Hepatic stellate cell (primary cell): ENCODE measurements around the gene DSTN.

Experiments used
- DNase-seq: peaks from one replicate; pipeline ENCODE4 v3.0.0; 2011; ENCODE audit warnings: low spot score

The DSTN gene

DNA sequence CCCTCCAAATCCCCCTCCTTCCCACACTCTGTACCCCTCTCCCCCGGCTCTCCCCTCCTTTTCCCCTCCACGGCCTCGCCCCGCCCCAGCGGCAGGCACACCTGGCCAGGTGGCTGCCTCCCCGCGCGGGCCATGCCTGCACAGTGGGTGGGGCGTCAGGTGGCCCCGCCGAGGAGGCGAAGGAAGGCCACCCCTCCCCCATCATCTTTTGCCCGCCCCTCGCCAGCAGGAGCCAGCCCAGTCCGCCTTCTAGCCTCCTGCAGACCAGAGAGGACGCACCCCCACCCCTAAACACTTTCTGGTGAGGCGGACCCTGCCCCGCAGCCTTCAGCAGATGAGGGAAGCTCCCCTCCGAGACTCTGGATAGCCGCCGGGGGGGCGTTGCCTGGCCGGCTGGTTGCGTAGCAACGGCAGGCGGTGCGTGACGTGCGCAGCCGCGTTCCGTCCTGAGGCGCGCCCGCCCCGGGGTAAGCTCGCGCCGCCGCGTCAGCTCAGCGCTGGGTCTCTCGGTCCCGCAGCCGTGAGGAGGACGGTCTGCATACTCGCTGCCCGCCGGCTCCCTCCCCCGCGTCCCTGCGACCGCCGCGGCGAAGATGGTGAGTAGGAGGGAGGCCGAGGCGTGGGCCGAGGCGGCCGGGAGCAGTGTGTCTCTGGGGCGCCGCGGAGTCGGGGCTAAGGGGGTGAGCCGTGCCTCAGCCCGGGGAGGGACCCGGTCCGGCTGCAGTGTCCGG, at the start of gene DSTN:
DSTN (plus strand) TSS at position 460 of the 731 bp plus-strand sequence; CDS start at position 594, 134 bp downstream.
- peak; percentile 93 for DNase-seq

DNA sequence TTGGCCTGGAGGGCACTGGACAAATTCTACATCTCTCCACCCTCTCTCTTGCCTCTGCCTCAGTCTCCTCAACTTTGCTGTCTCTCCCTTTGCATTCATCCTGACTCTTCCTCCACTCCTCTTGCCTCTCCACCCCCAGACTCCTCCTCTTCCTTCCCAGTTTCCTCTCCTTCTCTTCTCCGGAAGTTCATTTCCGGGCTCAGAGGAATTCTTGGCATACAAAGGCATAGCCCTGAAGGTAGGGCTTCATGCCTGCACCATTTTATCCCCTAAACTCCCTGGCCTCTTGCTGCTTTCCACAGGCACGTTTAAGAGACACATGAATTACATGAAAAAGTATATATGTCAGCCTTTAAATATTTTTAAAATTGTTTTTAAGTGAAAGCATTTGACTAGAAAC, 49.3 kb upstream of the DSTN start:
- DNase-seq = no peak

DNA sequence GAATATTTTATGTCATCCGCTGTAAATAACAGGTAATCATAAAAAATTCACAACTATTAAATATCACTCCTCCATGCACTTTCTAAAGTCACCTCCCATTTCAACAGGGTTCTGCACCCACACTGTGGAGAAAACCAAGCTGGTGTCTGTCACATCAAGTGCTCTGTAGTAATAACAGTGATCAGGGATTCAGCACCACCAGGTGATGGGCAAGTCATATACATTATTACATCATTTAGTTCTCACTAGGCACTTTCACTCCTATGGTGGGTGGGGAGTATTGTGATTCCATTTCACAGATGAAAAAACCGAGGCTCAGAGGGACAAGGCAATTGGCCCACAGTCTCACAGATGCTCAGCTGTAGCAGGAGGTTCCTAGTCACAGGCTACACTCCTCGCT, 47.3 kb upstream of the DSTN start:
- DNase-seq = no peak

DNA sequence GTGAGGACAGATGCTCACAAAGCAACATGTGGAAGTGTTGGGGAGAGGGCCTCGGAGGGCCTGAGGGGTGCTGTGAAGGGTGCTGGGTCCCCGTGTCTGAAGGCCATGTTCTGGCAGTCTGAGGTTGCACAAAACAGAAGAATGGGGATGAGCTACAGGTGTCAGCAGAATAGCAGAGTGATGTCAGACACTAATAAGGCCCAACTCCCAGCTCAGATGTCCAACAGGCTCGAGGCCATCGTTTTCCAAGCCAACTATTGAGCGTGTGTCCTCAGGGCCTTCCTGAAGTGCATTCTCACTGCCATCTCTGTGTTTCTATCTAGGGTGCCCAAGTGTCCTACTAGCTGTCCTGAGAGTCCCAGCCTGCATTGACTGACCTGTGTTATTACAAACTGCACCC, 46.5 kb upstream of the DSTN start:
- no peak for DNase-seq

DNA sequence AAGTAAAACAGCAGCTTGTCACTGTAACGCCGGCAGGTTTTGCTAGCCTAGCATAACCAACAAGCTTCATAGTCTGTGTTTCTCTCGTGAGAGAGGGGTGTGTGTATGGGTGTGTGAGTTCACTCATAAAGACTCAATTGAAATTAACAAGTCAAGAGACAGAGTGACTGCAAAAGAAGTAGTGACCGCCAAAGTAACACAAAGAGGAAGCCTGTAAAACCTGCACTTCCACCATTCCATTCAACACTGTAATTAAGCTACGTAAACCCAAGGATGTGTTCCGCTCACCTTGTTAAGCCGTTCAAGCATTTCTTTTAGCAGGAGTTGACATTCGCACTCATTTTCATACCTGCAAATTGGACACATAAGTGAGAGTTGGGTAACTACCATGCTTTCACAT, 45.3 kb upstream of the DSTN start:
- DNase-seq = no peak

DNA sequence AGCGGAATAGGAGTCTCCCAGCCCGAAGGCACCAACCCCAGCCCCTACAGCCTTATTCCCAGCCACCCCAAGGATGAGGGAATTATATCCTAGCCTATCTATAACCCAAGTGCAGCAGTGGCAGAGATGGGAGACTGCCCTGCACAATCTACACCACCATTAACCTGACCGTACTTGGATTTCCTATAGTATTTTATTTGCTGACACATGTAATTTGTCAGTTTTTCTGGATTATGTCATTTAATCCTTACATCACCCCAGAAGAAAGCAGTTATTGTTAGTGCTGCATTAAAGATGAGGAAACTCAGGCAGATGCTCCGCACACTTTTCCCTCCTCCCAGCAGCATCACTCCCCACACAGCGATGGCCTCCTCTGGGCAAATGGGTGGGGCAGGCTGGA, 44.7 kb upstream of the DSTN start:
- DNase-seq = no peak

DNA sequence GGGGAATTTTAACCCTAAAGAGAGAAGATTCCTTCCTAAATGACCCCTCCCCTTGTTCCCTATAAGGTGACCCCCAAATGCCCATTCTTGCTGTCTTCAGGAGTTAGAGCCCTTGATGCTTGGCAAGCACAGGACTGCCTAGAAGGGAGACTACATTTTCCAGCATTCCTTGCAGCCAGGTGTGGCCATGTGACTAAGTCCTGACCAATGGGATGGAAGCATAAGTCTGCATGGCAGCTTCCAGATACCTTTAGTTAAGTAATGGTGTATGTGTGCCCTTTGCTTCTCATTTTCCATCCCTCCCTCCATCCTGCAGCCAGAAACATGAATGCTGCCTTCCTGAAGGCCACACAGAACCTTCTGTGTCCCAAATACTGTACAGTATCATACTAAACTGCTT, 44.2 kb upstream of the DSTN start:
- DNase-seq = no peak

DNA sequence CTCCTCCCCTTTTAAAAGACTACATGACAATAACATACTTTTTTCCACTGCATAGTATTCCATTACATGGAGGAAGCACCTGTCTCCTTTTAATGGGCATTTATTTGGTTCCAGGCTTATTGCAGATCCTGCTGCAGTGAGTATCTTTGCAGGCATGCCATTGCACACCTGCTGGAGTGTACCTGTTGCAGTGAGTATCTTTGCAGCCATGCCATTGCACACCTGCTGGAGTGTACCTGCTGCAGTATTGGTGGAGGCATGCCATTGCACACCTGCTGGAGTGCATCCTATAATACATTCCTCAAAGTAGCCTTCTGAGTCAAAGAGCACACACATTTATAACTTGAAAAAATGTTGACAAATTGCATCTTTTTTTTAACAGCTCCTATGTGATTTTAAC, 40.3 kb upstream of the DSTN start:
- no peak for DNase-seq

DNA sequence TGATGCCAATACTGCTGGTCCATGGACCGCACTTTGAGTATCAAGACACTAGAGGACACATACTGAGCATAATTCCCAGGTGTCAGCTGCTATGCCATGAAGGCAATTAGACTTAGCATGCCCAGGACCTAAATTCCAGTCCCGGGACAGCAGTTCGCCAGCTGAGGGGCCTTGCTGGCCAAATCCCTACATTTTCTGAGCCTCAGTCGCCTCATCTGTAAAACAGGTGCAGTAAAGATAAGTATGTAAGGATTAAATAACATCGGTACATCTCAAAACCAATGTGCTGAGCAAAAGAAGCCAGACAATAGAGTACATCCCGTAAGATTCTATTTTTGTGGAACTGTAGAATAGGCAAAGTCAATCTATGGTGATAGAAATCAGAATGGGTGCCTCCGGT, 39.7 kb upstream of the DSTN start:
- no peak for DNase-seq

DNA sequence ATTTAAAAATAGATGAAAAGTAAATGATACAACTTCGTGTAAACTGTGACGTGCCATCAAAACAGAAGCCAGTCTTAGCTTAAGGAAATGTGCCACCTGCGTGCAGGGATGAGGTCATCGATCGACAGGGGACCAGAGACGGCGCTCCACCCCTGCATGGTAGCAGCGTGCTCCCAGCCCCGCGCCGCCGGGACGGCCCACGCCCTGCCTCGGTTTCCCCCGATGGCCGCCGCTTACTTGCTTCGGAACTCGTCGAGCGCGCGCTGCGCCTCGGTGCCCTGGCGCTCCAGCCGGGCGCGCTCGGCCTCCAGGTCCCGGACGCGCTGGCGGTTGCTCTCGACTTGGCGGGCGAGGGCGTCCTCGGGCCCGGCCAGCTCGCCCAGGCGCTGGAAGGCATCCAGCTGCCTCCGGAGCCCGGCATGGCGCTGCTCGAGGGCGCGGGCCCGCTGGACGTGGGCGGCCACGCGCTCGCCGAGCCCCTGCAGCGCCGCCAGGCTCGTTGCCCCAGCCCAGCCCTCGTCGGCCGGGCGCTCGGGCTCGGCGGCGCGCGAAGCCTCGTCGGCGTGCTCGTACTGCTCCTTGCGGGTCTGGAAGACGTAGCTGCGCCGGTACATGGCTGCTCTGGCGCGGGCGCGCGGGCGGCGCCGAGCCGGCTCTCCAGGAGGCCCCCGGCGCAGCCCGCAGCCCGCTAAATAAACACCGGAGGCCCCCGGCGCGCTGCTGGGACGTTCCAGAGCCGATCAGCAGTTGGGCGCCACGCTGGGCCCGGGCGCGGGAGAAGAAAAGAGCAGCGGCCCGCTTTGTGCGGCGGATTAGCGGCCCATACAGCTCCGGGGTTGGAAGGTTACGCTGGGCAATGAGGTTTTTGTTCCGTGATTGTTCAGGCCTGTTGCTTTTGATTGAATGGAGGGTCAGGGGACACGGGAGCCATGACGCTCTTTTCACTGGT, 38.9 kb upstream of the DSTN start, which contains the start of gene BFSP1:
BFSP1 (minus strand) TSS at position 664 of the 949 bp plus-strand sequence; CDS start at position 614, 50 bp downstream.
- DNase-seq = peak; percentile 53

DNA sequence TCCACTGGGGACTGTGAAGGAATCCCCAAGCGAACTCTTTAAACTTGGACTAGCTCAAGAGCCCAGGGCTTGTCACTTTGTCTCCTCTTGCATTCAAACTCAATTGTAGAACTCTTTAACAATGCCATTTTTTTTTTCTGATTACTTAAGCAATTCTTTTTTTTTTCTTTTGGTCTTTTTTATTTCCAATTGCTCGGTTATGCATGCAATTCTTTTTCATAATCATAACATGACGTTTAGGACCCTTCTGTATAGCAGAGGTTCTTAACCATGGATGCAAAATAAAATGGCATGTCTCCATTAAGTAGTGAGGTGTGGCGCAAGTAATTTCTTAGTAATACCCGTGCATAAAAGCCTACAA, 38.2 kb upstream of the DSTN start:
- DNase-seq = no peak

DNA sequence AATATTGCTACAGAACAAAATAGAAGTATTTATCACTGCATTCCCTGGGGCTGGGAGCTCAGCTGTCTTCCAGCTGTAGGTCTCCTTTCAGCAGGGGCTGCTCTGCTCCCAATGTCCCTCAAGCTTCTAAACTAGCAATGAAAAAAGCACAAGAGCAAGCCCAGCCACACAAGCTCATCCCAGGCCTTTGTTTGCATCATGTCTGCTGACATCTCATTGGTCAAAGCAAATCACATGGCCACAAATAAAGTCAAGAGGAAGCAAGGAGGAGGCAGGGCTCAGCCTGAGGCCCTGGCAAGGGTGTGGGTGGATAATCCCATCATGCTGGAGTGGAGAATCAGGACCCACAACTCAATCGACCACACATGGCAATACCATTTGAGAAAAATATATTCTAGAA, 36.5 kb upstream of the DSTN start:
- peak; percentile 72 for DNase-seq

DNA sequence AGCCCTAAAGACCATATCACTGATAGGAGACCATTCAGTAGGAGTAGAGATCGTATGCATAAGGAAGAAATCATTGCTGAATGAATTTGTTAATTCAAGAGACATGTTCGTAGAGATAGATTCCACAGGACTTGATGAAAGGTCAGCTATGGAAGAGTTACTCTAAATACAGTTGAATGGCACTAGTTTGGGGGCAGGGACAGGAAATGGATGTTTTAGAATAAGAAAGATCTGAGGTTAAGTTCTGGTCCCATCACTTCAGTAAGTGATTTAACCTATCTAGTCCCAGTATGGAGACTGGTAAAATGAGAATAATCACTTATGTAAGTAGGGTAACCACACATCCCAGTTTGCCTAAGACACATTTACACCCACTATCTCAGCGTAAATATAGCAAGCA, 35.8 kb upstream of the DSTN start:
- DNase-seq = no peak

DNA sequence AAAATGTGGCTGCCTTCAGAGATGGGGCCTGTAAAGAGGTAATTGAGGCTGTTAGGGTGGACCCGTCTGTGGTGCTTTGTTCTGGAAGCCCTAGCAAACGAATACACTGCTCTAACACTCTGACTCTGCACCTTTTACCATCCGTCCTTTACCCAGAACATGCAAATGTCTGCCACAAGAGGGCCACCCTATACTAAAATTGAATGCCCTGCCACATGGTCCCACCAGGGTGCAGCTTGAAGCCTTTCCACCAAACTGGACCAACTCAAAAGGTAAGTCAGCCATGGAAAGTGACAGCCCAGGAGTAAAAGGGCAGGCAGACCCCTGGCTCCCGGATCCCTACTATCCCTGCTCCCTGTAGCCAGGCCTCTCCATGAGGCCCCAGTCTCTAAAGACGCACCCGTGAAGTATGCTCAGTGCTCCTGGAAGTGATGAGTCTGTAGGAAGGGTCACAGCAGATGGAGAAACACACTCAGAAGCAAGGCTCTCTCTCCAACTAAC, 32.9 kb upstream of the DSTN start:
- DNase-seq = peak; percentile 81

DNA sequence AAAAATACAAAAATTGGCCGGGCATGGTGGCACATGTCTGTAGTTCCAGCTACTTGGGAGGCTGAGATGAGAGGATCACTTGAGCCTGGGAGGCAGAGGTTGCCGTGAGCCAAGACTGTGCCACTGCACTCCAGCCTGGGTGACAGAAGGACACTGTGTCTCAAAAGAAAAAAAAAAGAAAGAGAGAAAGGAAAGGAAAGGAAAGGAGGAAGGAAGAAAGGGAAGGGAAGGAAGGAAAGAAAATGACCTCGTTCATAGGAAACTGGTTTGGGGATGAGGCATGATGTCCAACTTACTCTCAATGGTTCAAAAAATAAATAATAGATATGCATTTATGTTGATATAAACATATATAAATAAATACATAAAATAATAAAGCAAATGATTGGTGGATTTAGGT, 31.9 kb upstream of the DSTN start:
- no peak for DNase-seq

DNA sequence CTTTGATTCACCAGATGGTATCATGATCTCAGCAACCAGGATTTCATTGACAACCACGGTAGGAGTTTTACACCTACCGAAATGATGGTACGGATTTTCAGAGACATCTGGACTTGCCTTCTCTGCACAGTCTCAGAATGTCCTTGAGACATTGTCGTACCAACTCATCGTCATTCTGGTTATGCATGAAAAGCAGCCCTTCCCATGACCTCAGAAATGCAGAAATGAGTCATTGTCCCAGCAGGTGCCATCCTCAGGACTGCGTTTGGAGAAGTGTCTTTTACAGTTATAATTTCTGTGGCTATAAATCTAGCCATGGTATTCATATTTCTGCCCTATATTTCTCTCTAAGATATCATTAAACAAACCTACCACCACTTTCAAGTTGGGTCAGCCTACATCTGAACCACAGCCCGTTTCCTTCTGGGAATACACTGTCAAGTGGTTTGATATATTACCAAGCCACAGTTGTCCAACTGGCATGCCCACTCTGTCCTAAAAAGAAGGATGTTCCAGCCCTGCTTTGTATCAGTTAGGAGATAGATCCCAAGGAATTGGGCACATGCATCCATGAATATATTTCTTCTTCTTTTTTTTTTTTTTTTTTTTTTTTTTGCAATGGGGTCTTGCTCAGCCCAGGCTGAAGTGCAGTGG, 31.2 kb upstream of the DSTN start:
- no peak for DNase-seq

DNA sequence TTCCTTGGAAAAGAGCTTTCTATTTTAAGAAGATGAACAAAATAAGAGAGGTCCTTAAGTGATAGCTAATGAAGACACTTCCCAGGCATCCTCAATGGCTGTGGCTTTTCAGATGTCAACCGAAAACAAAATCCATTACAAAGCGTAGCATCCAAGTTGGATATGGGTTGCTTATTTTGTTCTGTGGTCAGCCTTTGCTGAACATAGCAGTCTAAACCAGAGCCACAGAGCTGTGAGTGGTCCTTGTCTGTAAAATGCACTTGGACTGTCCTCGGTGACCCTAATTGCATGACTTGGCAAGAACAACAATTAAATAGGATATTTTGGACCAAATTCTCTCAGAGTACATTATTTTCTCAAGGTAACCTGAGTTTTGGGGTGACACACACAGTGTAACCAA, 28.3 kb upstream of the DSTN start:
- DNase-seq = no peak

DNA sequence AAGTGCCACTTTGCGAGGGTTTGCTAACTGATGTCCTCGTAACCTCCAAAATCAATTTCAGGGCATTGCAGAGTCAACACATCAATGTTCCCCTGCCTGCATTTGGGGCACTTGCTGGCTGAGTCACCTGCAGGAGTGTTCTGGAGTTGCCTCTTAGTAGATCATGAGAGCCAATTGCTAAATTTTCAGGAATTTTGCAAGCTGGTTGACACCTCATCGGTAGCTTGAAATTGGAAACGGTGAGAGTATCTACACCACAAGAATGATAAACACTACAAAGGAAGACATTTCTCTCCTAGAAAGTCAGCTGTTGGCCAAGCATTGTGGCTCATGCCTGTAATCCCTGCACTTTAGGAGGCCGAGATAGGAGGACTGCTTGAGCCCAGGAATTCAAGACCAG, 27.9 kb upstream of the DSTN start:
- DNase-seq = no peak

DNA sequence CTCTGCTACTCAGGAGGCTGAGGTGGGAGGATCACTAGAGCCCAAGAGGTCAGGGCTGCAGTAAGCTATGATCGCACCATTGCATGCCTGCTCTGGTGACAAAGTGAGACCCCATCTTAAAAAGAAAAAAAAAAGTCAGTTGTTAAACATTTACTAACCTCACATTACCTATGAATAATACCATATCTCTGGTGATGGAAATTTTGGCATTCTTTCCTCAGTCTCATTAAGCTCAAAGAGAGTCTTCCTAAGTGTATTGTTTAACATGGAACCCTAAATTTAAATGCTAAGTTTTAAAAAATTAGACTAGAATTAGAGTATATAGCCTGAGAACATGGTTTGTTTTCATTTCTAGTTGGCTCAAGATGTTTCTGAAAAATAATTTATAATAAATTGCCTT, 27.4 kb upstream of the DSTN start:
- DNase-seq = no peak

DNA sequence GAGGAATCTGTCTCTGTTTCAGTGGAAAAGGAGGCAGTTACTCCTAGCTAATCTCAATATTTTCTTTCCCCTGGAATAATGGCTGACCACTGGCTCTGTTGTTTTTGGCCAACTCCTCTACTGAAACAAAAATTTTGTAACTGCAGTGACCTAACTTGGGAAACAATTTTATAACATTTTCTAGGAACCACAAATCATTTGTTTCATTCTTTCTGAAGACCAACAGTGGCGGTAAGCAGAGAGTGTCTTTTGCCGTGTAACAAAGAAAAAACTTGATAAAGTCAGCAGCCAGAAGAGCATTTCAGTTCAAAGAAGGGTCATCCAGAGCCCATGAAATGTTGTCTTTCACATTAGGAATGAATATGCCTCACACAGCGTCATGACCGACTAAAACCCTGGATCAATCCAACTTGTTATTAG, 26.9 kb upstream of the DSTN start:
- DNase-seq = peak; percentile 52

DNA sequence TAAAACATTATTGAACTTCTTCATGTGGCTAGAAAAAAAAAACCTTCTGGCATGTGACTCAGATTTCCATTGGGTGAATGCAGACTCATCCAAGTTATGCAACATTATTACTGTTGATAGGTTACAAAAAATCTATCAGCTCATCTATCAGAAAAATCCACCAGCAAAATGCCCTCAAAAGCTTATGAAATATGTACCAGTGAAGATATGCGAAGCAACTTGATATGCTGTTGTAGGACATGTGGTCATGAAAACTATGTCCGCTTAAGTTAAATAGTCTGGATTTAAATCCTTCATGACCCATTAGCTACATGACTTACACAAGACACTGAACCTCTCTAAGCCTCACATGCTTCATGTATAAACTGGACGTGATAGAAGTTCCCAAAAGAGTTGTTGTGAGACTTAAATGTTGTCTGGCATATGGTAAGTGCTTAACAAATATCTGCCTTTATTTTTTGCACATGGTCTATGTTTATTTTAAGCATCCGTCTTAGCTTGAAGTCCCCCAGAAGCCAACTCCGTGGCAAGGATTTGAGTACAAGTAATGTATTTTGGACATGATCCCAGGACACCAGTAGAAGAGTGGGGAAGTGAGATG, 26.2 kb upstream of the DSTN start:
- no peak for DNase-seq

DNA sequence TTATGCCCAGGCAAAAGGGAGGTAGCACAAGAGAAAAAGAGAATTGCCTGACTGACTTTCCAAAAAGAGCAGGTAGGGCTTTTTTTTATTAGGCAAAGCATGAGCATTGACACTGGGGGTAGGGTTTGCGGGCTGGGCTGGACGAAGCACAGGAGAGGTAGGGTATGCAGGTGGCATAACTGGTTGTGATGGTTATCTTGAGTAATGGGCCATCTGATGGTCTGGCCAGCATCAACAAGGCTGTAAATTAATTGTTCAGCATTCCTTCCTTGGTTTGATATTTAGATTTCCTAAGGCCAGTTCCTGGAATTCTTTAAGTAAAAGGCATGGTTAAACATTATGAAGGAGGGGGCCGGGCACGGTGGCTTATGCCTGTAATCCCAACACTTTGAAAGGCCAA, 24.7 kb upstream of the DSTN start:
- DNase-seq = no peak
